VCaP (cell line): Measurements from ENCODE around the gene CYSTM1.

Experiments
- H3K27ac ChIP-seq: fragments of 450-650 bp; 2 replicates; pipeline ENCODE4 v1.5.1; 2017
- CTCF ChIP-seq: fragments of 450-650 bp; conservative IDR thresholded peaks from 2 replicates; pipeline ENCODE4 v1.5.1; 2017; ENCODE audit warnings: mild to moderate bottlenecking, moderate library complexity

The CYSTM1 gene

GRCh38 chr5:140245341-140245740 lies 70.4 kb downstream of the CYSTM1 start:
- no peak overlapping the region for H3K27ac ChIP-seq
- no peak for TF ChIP-seq CTCF

GRCh38 chr5:140245926-140246325 lies 70.9 kb downstream of the CYSTM1 start:
- TF ChIP-seq CTCF = no peak
- H3K27ac ChIP-seq = no peak overlapping the region

GRCh38 chr5:140246378-140247122 lies 71.6 kb downstream of the CYSTM1 start:
- H3K27ac ChIP-seq = no peak overlapping the region; the same call in 1 of the 2 replicates
- no peak for TF ChIP-seq CTCF

DNA sequence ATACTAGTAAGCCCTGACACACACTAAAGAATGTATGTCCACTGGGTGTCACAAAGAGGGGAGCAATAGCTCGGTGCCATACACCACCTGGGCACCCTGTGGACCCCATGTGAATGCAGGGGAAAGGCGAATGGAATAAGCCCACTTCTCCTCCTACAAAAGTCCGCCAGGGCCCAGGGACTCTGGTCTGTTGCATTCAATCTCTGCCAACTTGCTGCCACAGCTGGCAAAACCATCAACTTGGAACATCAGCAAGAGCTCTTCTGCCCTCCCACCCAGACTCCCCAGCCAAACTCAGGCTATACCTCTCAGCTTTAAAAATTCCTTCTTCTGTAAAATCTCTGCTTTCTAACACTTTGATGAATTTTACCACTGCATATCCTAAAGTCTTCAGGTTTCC lies 73.4 kb downstream of the CYSTM1 start:
- no peak for TF ChIP-seq CTCF
- H3K27ac ChIP-seq = no peak overlapping the region

GRCh38 chr5:140249536-140249935 lies 74.5 kb downstream of the CYSTM1 start:
- no peak overlapping the region for H3K27ac ChIP-seq
- no peak for TF ChIP-seq CTCF

- TF ChIP-seq CTCF = no peak
- no peak overlapping the region for H3K27ac ChIP-seq
These were observed 75.4 kb downstream of the CYSTM1 start for GRCh38 chr5:140250386-140250785.

GRCh38 chr5:140251527-140251973 lies 76.6 kb downstream of the CYSTM1 start:
- TF ChIP-seq CTCF = no peak
- no peak overlapping the region for H3K27ac ChIP-seq
